HepG2 (cell line): ENCODE data around the gene FAM20C. TPM values are rescaled to one million over a fixed set of nuclear protein-coding genes. Genes with fewer than 3 reads are reported as not detected.

Experiments
- CEBPB ChIP-seq: IDR thresholded peaks from 2 replicates; pipeline ENCODE4 v1.6.1; 2011; ENCODE audit warnings: low read depth, low read length, improper control_type of control experiment, borderline replicate concordance
- EHMT2 ChIP-seq: fragments of 200-600 bp; sonication (generic); IDR thresholded peaks from 2 replicates; pipeline ENCODE4 v1.7.0; 2017; ENCODE audit warnings: antibody characterized with exemption, low read depth, low read length, borderline replicate concordance
- GATAD2A ChIP-seq: IDR thresholded peaks from 2 replicates; pipeline ENCODE4 v1.6.1; 2016
- HOXA9 ChIP-seq: sonication (generic); formaldehyde crosslinking; IDR thresholded peaks from 2 replicates; pipeline ENCODE4 v1.8.1; 2022; ENCODE audit warnings: missing genetic modification reagents, mild to moderate bottlenecking, moderate library complexity, borderline replicate concordance
- KDM5A ChIP-seq: fragments of 200-600 bp; sonication (generic); IDR thresholded peaks from 2 replicates; pipeline ENCODE4 v1.7.0; 2018; ENCODE audit warnings: antibody characterized with exemption, mild to moderate bottlenecking, low read length, borderline replicate concordance
- NR2F2 ChIP-seq: IDR thresholded peaks from 2 replicates; pipeline ENCODE4 v1.6.1; 2012; ENCODE audit warnings: low read depth, inconsistent platforms, borderline replicate concordance
- SALL2 ChIP-seq: sonication (generic); formaldehyde crosslinking; IDR thresholded peaks from 2 replicates; pipeline ENCODE4 v1.8.1; 2023; ENCODE audit warnings: mild to moderate bottlenecking, missing genetic modification reagents, inconsistent platforms
- ZFY ChIP-seq: sonication (generic); formaldehyde crosslinking; IDR thresholded peaks from 2 replicates; pipeline ENCODE4 v1.4.0; 2020; ENCODE audit warnings: missing genetic modification reagents
- ZNF143 ChIP-seq: sonication (generic); formaldehyde crosslinking; IDR thresholded peaks from 2 replicates; pipeline ENCODE4 v1.4.0; 2020; ENCODE audit warnings: missing genetic modification reagents
- ZNF296 ChIP-seq: sonication (generic); formaldehyde crosslinking; conservative IDR thresholded peaks from 2 replicates; pipeline ENCODE4 v1.5.0; 2020; ENCODE audit warnings: mild to moderate bottlenecking, missing genetic modification reagents
- ZNF331 ChIP-seq: sonication (generic); formaldehyde crosslinking; IDR thresholded peaks from 2 replicates; pipeline ENCODE4 v1.4.0; 2020; ENCODE audit warnings: missing genetic modification reagents
- ZNF337 ChIP-seq: sonication (generic); formaldehyde crosslinking; IDR thresholded peaks from 2 replicates; pipeline ENCODE4 v1.5.1; 2020; ENCODE audit warnings: missing genetic modification reagents, low read depth, mild to moderate bottlenecking, borderline replicate concordance
- ZNF496 ChIP-seq: sonication (generic); formaldehyde crosslinking; IDR thresholded peaks from 2 replicates; pipeline ENCODE4 v1.8.1; 2023; ENCODE audit warnings: mild to moderate bottlenecking, moderate library complexity, missing genetic modification reagents; ENCODE audit not compliant: insufficient replicate concordance
- ZNF605 ChIP-seq: sonication (generic); formaldehyde crosslinking; IDR thresholded peaks from 2 replicates; pipeline ENCODE4 v1.8.0; 2022; ENCODE audit warnings: mild to moderate bottlenecking, missing genetic modification reagents
- ZNF670 ChIP-seq: sonication (generic); formaldehyde crosslinking; IDR thresholded peaks from 2 replicates; pipeline ENCODE4 v1.8.0; 2022; ENCODE audit warnings: mild to moderate bottlenecking, missing genetic modification reagents, borderline replicate concordance
- polyA plus RNA-seq, 8 experiments: library from polyadenylated mRNA; depleted of rRNA in 3 of 8; stranded (reverse) in 7 of 8; unstranded in 1 of 8; fragments of >200 nt; fragmentation: Illumina TruSeq in 4 of 8; extraction: Trizol in 4 of 8; gene quantifications; 2 replicates each; pipeline versions ENCODE4 v1.2.1 to v1.2.3, GENCODE V29; 2011 to 2016; ENCODE audit warnings: low read depth in 4 of 8, missing spikeins in 1 of 8, mixed read lengths in 1 of 8; ENCODE audit not compliant: insufficient read depth in 1 of 8
- total RNA-seq, 5 experiments: library from RNA; depleted of rRNA; stranded (reverse); fragments of >200 nt; fragmentation: Illumina TruSeq; extraction: Trizol; gene quantifications; 2 replicates each; pipeline ENCODE4 v1.2.3, GENCODE V29; 2016; ENCODE audit warnings: low read depth in 1 of 5
- TF ChIP-seq, protein P1 (sequence below): IDR thresholded peaks from 2 replicates; pipeline ENCODE4 v1.6.1; 2016; ENCODE audit warnings: mild to moderate bottlenecking
- TF ChIP-seq, protein P2 (sequence below): sonication (generic); formaldehyde crosslinking; IDR thresholded peaks from 2 replicates; pipeline ENCODE4 v1.4.0; 2020; ENCODE audit warnings: low read depth, mild to moderate bottlenecking, missing genetic modification reagents
- TF ChIP-seq, protein P3 (sequence below): sonication (generic); formaldehyde crosslinking; IDR thresholded peaks from 2 replicates; pipeline ENCODE4 v1.5.0; 2020; ENCODE audit warnings: mild to moderate bottlenecking, missing genetic modification reagents
- TF ChIP-seq, protein P4 (sequence below): sonication (generic); IDR thresholded peaks from 2 replicates; pipeline ENCODE4 v1.6.1; 2016; ENCODE audit warnings: low read depth, borderline replicate concordance
- TF ChIP-seq, protein P5 (sequence below): sonication (generic); formaldehyde crosslinking; IDR thresholded peaks from 2 replicates; pipeline ENCODE4 v1.8.0; 2022; ENCODE audit warnings: missing genetic modification reagents, mild to moderate bottlenecking, borderline replicate concordance
- TF ChIP-seq, protein P6 (sequence below): sonication (generic); formaldehyde crosslinking; IDR thresholded peaks from 2 replicates; pipeline ENCODE4 v1.4.0; 2020; ENCODE audit warnings: missing genetic modification reagents

The FAM20C gene
- total and polyA plus RNA-seq, 2 of the 13 experiments (the other 11 are each of a cell fraction or from before 2014, with no cell fraction given) = 11.9 to 19.9 TPM

DNA sequence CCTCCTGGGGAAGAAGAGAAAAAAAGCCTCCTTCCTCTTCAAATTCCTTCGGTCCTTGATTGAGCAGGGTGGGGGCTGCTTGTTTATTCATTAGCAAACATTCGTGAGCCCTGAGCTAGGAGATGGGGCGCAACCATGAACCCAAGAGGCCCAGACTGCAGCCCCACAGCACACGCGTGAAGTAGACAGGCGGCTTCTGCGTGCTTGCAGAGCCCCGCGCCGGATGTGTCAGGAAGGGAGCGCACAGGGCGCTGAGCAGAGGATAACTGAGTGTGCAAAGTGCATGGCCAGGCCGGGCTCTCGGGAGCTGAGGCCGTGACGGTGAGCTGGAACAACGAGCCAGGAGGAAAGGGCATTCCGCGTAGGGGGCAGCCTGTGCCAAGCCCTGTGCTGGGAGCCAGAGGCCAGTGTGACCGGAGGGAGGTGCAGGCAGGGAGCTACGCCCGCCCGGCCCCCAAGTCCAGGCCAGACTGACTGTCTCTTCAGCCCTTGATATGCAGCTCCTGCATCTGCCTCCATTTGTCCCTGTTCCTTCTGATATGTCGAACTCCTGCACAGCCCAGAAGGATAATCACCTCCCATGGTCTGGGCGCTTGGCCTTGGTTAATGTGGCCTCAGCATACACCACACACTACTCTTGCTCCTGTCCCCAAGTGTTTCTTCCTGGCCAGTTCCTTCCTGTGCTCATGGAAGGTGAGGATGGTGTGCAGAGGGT, 102.2 kb downstream of the FAM20C start (continued):
- TF ChIP-seq, protein P1, sequence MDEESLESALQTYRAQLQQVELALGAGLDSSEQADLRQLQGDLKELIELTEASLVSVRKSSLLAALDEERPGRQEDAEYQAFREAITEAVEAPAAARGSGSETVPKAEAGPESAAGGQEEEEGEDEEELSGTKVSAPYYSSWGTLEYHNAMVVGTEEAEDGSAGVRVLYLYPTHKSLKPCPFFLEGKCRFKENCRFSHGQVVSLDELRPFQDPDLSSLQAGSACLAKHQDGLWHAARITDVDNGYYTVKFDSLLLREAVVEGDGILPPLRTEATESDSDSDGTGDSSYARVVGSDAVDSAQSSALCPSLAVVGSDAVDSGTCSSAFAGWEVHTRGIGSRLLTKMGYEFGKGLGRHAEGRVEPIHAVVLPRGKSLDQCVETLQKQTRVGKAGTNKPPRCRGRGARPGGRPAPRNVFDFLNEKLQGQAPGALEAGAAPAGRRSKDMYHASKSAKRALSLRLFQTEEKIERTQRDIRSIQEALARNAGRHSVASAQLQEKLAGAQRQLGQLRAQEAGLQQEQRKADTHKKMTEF (CRISPR knock-in tag) = no peak
- TF ChIP-seq, protein P2, sequence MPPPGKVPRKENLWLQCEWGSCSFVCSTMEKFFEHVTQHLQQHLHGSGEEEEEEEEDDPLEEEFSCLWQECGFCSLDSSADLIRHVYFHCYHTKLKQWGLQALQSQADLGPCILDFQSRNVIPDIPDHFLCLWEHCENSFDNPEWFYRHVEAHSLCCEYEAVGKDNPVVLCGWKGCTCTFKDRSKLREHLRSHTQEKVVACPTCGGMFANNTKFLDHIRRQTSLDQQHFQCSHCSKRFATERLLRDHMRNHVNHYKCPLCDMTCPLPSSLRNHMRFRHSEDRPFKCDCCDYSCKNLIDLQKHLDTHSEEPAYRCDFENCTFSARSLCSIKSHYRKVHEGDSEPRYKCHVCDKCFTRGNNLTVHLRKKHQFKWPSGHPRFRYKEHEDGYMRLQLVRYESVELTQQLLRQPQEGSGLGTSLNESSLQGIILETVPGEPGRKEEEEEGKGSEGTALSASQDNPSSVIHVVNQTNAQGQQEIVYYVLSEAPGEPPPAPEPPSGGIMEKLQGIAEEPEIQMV (CRISPR knock-in tag) = no peak
- TF ChIP-seq NR2F2 (no peak), GATAD2A (CRISPR knock-in tag) (0 out of 2 replicates have a peak, but pooled peaks have one; percentile 35), ZNF605 (no peak), ZNF143 (CRISPR knock-in tag) (no peak), HOXA9 (CRISPR knock-in tag) (no peak), ZFY (CRISPR knock-in tag) (peak; percentile 44; the same call in 1 of the 2 replicates), ZNF496 (CRISPR knock-in tag) (no peak), ZNF670 (no peak), SALL2 (CRISPR knock-in tag) (no peak), CEBPB (no peak), ZNF296 (CRISPR knock-in tag) (no peak), ZNF337 (CRISPR knock-in tag) (no peak), ZNF331 (CRISPR knock-in tag) (peak; percentile 58), KDM5A (no peak), EHMT2 (no peak)
- TF ChIP-seq, protein P3, sequence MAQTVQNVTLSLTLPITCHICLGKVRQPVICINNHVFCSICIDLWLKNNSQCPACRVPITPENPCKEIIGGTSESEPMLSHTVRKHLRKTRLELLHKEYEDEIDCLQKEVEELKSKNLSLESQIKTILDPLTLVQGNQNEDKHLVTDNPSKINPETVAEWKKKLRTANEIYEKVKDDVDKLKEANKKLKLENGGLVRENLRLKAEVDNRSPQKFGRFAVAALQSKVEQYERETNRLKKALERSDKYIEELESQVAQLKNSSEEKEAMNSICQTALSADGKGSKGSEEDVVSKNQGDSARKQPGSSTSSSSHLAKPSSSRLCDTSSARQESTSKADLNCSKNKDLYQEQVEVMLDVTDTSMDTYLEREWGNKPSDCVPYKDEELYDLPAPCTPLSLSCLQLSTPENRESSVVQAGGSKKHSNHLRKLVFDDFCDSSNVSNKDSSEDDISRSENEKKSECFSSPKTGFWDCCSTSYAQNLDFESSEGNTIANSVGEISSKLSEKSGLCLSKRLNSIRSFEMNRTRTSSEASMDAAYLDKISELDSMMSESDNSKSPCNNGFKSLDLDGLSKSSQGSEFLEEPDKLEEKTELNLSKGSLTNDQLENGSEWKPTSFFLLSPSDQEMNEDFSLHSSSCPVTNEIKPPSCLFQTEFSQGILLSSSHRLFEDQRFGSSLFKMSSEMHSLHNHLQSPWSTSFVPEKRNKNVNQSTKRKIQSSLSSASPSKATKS (CRISPR knock-in tag) = no peak
- TF ChIP-seq, protein P4, sequence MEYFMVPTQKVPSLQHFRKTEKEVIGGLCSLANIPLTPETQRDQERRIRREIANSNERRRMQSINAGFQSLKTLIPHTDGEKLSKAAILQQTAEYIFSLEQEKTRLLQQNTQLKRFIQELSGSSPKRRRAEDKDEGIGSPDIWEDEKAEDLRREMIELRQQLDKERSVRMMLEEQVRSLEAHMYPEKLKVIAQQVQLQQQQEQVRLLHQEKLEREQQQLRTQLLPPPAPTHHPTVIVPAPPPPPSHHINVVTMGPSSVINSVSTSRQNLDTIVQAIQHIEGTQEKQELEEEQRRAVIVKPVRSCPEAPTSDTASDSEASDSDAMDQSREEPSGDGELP = no peak
- TF ChIP-seq, protein P5, sequence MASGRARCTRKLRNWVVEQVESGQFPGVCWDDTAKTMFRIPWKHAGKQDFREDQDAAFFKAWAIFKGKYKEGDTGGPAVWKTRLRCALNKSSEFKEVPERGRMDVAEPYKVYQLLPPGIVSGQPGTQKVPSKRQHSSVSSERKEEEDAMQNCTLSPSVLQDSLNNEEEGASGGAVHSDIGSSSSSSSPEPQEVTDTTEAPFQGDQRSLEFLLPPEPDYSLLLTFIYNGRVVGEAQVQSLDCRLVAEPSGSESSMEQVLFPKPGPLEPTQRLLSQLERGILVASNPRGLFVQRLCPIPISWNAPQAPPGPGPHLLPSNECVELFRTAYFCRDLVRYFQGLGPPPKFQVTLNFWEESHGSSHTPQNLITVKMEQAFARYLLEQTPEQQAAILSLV = no peak
- TF ChIP-seq, protein P6, sequence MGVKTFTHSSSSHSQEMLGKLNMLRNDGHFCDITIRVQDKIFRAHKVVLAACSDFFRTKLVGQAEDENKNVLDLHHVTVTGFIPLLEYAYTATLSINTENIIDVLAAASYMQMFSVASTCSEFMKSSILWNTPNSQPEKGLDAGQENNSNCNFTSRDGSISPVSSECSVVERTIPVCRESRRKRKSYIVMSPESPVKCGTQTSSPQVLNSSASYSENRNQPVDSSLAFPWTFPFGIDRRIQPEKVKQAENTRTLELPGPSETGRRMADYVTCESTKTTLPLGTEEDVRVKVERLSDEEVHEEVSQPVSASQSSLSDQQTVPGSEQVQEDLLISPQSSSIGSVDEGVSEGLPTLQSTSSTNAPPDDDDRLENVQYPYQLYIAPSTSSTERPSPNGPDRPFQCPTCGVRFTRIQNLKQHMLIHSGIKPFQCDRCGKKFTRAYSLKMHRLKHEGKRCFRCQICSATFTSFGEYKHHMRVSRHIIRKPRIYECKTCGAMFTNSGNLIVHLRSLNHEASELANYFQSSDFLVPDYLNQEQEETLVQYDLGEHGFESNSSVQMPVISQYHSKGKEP = no peak
